ENCODE measurements around the gene ACVR1C.

- TF ChIP-seq POLR2AphosphoS5 (IDR thresholded peaks at IDR 0.05; ENCODE audit: low read depth, low read length): no peak
- TF ChIP-seq POLR2A (IDR thresholded peaks at IDR 0.05; ENCODE audit: low read depth, low read length): no peak
- no peak for TF ChIP-seq TAF1 (IDR thresholded peaks at IDR 0.05; ENCODE audit: low read depth, low read length)
Measured at GRCh38 chr2:157508676-157509075, 120.0 kb downstream of the ACVR1C start.
